GM19240 (cell line): Measurements from ENCODE around the gene C5.
"Not testable (repeated sequence)": the region's sequence is repeated elsewhere in the genome, so short reads cannot be mapped to it uniquely, and the experiment has no call there.

Source experiments
- DNase-seq: peaks from one replicate; pipeline ENCODE4 v3.0.0; 2011; ENCODE audit warnings: low spot score; ENCODE audit not compliant: insufficient read length

The C5 gene

DNA sequence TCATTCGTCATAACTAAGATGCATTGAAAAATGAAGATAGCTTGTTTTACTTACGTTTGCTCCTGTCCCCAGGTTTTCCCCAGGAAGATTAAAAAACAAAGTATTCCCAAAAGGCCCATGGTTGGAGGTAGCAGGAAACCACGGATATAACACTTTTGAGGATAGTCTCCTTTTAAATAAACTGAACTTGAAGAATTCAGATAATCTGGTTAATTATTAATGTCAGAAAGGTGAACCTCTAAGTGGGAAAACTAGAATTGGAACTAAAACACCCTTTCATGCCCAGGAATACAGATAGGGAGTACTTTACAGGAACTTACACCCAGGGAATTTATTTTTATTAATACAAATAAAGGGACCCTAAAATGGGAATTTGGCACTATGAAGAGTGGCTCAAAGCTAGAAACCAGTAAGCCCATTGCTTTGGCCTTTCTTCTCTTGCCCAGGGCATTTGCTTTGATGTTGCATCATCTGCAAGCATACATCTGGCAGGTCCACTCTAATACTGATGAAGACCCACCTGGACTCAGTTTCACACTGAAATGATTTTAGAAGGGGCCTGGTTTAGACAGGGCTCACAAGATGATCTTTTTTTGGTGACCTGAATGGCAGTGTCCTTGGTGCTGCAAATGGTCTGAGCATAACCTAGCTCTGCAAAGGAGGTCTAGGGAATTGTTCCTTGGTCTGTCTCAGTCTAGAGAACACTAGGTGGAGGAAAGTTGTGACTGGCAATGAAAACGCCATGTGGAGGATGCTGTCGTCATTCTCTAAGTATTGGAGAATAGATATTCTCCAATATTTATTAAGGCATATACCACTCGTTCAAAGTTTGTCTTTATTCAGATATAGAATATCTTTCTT is at the start of gene C5:
Gene C5, minus strand, starts transcription at position 148 of the 861 bp plus-strand sequence. Its CDS starts 29 bp downstream, at position 119.
- no peak for DNase-seq

- no peak for DNase-seq
Observed at GRCh38 chr9:121098567-121099198, 48.6 kb upstream of the C5 start.

DNA sequence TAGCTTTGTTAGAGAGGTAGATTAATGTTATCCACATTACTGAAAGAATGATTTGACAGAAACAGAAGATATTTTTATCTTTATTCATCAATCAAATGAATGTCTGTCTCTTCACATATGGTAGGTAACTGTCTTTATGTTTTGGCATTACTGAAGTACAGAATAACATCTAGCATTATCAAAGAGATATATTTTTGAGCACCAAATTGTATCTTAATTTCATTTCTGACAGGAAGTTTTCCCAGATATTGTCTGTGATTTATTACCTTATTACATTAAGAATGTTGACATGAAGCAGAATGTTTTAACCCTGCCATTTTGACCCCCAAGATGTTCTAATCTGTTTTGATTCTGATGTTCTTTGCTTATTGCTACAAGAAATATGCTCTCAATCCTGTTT is 45.0 kb upstream of the C5 start:
- no peak for DNase-seq

- not testable (repeated sequence) for DNase-seq
Observed at GRCh38 chr9:121090743-121091142, 40.7 kb upstream of the C5 start.

DNA sequence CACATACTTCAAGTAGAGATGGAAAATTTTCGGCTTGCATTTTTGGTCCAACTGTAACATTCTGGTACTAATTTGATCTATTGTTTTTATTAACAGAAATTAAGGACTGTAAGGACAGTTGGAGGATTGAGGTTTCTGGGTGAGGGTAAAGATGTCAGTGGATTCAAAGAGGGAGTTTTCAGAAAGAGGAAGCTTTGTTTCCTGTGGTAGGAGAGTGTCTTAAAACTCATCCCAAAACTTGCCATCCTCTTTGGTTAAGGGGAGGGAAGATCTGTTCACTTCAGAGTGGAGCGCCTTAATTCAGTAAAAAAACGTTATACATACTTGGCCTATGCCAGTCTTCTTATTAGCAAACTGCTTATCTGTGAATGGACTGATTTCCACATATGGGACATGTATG is 38.5 kb upstream of the C5 start:
- no peak for DNase-seq

GRCh38 chr9:121085661-121086060 is 35.6 kb upstream of the C5 start:
- DNase-seq: no peak

GRCh38 chr9:121082075-121082474 is 32.0 kb upstream of the C5 start:
- no peak for DNase-seq

GRCh38 chr9:121075251-121076036 is 25.4 kb upstream of the C5 start:
- no peak for DNase-seq

DNA sequence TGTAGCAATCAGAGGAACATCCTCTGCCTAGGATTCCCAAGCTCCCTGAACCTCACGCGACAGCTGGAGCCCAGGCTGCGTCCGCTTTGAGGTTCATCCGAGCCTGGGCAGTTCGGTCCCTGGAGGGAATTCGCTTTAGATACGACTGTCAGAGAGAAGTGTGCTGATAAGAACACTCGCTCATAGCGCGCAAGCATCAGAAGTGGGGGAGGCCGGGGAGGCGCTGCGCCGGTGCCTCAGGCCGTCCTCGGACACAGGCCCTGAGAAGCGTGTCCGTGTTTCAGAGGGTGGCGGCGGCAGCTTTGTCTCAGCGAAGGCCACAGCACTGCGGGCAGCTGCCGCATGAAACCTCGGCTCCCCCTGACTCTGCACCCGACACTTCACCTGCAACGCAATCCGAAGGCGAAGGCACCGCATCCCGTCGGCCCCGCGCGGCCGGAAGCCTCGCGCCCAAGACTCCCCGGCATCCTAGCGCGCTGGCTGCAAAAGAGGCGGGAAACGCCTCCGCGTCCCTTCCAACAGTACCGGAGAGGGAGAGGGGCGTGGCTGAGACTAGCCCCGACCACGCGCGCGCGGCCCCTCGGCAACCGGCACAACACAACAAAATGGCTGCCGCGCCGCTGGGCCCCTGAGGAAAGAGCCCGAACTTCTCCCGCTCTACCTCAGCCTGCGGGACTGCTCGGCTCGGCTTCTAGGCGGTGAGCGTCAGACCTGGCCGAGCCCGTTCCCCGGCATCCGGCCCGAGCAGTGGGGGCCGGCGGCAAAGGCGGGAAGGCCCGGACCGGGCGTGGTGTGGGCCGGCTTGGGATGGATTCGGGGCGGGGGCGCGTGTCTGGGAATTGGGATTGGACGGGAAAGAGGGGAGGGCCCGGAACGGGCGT is 24.5 kb upstream of the C5 start, which contains the start of gene CNTRL:
Gene CNTRL, plus strand, starts transcription at position 586 of the 881 bp plus-strand sequence. CDS start 13,372 bp downstream, outside the sequence.
- no peak for DNase-seq

DNA sequence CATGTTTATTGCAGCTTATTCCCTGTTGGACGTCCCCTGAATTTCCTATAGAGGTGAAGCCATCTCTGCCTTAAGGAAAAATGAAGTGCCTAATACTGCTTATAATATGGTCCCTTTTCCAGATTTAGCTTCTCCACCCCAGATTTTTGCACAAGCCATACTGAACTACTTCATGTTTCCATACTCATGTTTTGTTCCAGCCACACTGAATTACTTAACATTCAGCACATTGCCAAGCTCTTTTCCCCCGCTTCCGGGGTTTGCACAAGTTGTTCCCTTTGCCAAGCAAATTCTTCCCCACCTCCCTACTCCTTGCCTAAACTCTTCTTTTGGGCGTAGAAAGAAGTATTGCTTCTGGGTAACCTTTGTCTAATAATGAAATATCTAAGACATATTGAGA is 23.0 kb upstream of the C5 start:
- DNase-seq: no peak

- no peak for DNase-seq
Observed at GRCh38 chr9:121071756-121072421, 21.8 kb upstream of the C5 start.

DNA sequence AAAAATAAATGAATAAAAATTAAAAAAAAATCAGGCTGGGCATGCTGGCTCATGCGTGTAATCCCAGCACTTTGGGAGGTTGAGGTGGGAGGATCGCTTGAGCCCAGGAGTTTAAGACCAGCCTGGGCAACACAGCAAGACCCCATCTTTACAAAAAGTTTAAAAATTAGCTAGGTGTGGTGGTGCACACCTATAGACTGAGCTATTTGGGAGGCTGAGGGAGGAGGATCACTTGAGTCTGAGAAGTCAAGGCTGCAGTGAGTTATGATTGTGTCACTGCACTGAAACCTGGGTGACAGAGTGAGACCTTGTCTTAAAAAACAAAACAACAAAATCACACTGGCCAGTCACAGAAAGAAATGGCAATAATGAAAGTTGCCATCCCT is 21.3 kb upstream of the C5 start:
- no peak for DNase-seq

- no peak for DNase-seq
Observed at GRCh38 chr9:121069396-121069795, 19.3 kb upstream of the C5 start.

GRCh38 chr9:121067640-121068039 is 17.6 kb upstream of the C5 start:
- no peak for DNase-seq

DNA sequence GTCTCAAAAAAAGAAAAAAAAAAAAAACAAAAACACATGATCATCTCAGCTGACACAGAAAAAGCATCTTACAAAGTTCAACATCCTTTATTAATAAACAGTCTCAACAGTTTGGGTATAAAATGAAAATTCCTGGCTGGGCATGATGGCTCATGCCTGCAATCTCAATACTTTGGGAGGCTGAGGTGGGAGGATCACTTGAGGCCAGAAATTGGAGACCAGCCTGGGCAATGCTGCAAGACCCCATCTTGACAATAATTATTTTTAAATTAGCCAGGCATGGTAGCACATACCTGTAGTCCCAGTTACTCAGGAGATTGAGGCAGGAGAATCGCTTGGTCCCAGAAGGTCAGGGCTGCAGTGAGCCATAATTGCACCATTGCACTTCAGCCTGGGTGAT is 16.8 kb upstream of the C5 start:
- DNase-seq: no peak

GRCh38 chr9:121059998-121060636 is 10.0 kb upstream of the C5 start:
- no peak for DNase-seq

GRCh38 chr9:121059513-121059912 is 9.4 kb upstream of the C5 start:
- DNase-seq: no peak

GRCh38 chr9:121057821-121058220 is 7.7 kb upstream of the C5 start:
- no peak for DNase-seq

- DNase-seq: no peak
Observed at GRCh38 chr9:121055642-121056143, 5.6 kb upstream of the C5 start.

- no peak for DNase-seq
Observed at GRCh38 chr9:121053544-121053943, 3.5 kb upstream of the C5 start.
